ENCODE results near the gene PLCH1.

DNA sequence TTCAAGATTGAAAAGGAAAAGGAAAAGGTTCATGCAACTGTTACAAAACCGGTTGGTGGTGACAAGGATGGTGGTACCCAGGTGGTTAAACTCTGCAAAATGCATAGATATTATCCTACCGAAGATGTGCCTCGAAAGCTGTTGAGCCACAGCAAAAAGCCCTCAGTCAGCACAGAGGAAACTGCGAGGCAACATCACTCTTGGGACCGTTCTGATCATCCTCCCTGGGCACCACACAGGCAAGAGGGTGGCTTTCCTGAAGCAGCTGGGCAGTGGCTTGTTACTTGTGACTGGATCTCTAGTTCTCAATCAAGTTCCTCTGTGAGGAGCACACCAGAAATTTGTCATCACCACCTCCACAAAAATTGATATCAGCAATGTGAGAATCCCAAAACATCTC, 86.9 kb downstream of the PLCH1 start:
- TF ChIP-seq POLR2A (IDR thresholded peaks at IDR 0.05; ENCODE audit: low read depth, low read length) (no peak), POLR2AphosphoS5 (IDR thresholded peaks at IDR 0.05; ENCODE audit: low read depth, low read length) (no peak)

Data from GM12891 (cell line).